Sigmoid colon (tissue), 4 donors: ENCODE measurements around the gene GALNT18.

Experiments
- POLR2AphosphoS5 ChIP-seq, 4 donors: sonication (generic); formaldehyde crosslinking; IDR thresholded peaks; one replicate each; pipeline ENCODE4 v1.6.1; 2017; ENCODE audit warnings: antibody characterized with exemption in 4 of 4
- TF ChIP-seq, protein P1 (sequence below), 4 experiments: fragments of 450-650 bp in 3 of 4; fragments of 200-600 bp in 1 of 4; IDR thresholded peaks; one replicate each; pipeline ENCODE4 v1.5.1; 2016 to 2019; ENCODE audit warnings: antibody characterized with exemption in 4 of 4, mild to moderate bottlenecking in 3 of 4, moderate library complexity in 2 of 4

DNA sequence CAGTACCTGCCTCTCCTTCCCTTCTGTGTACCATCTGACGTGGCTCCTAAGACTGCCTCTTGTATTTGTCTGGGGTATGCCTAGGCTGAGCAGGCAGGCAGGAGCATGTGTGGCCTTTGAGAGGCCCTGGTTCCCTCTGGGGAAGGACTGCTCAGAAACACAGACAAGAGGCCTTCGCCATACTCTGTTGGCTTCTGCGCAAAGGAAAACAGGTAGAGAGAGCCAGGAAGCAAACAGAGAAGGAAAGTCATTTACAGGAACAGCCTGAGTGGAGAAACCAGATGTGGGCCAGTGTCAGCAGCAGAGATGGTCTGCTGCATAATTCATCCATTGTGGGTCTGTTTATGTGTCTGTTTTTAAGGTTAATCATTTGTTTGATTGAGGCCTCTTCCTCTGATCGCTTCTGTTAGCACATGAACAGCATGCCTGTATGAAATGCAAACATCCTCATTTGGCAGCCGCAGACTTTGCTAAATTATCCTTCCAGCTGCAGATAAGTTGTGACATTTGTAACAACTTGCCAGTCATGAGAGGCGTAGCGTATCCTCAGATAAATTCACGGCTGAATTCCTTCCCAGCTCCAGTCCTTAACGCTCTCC lies 119.4 kb downstream of the GALNT18 start:
- TF ChIP-seq, protein P1, sequence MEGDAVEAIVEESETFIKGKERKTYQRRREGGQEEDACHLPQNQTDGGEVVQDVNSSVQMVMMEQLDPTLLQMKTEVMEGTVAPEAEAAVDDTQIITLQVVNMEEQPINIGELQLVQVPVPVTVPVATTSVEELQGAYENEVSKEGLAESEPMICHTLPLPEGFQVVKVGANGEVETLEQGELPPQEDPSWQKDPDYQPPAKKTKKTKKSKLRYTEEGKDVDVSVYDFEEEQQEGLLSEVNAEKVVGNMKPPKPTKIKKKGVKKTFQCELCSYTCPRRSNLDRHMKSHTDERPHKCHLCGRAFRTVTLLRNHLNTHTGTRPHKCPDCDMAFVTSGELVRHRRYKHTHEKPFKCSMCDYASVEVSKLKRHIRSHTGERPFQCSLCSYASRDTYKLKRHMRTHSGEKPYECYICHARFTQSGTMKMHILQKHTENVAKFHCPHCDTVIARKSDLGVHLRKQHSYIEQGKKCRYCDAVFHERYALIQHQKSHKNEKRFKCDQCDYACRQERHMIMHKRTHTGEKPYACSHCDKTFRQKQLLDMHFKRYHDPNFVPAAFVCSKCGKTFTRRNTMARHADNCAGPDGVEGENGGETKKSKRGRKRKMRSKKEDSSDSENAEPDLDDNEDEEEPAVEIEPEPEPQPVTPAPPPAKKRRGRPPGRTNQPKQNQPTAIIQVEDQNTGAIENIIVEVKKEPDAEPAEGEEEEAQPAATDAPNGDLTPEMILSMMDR (IDR thresholded peaks at IDR 0.05): no peak
- TF ChIP-seq POLR2AphosphoS5 (IDR thresholded peaks at IDR 0.05): no peak
